GM18502 (cell line): Measurements from ENCODE around the gene SKAP1.
"Not testable (repeated sequence)": the region's sequence is repeated elsewhere in the genome, so short reads cannot be mapped to it uniquely, and the experiment has no call there.

Source experiments
- ATAC-seq: cut with Tn5 transposase; IDR thresholded peaks from one replicate; pipeline ENCODE4 v1.9.1; 2021; ENCODE audit warnings: mild to moderate bottlenecking; ENCODE audit not compliant: unreplicated experiment, poor library complexity

SKAP1 gene

DNA sequence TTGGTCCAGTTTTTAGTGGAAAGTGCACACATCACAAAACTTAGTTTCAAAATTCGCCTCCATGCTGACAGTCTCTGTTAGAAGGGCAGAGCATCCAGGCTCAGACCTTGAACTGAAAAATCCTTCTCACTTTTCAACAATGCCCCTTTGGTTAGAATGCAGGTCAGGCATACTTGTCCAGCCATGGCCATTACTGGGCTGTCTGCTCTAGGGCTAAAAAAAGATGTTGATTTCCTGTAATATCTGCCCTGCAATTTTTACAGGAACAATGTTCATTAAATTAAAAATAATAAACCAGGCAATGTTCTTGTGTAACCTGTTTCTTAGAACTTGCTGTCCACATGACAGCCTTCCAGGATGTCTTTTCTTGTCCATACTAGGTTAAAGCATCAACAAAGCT is 200.1 kb downstream of the SKAP1 start:
- ATAC-seq: no peak

DNA sequence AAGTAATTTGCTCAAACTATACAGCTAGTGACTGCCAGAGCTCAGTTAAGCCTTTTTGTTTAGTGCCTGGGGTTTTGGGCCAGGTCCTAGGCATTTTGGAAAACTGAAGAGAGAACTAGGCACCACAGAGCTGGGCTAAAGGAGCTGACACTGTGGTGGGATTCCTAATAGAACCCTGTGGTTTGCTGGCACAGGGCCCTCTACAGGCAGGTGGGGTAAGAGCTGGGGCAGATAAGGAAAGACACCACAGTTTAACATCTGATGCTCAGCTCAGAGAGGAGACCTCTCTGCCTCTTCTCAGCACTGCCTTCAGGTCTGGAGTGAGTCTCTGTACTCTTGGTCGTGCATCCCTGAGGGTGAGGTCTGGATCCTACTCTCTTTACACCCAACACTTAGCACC is 201.3 kb downstream of the SKAP1 start:
- ATAC-seq: no peak

DNA sequence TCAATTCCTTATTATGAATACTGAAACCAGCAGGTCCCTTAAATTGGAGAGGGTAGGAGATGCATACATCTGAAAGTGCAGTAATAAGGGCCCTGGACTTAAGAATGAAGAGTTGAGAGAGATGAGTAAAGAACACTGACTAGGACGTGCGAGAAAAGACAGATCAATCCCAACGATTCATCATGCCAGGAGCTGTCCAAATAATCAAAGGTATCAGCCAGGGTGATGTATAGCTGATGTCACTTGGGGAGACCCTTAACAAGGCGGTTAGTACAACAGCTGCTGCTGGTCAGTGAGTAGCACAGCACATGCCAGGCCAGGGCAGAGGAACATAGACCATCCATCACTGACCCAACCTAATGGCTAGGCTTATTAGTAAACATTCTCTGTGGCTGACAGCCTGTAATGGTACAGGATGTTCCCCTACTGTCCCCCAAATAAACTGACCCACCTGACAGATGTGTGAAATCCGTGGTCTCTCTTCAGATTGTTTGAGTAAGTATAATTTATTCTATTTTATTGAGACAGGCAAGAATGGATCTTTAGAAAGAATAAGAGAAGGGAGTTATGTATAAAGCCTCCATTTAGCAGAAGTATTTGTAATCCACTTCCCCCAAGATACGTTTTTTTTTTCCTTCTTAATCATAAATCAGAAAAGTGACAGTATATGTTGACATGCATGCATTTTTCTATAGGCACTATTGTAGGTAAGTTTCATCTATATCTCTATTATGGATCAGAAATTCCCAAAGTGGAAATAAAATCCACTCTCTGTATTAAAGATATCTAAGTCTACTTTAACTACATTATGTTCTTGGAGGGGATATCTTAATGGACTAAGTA is 204.1 kb downstream of the SKAP1 start:
- no peak for ATAC-seq

DNA sequence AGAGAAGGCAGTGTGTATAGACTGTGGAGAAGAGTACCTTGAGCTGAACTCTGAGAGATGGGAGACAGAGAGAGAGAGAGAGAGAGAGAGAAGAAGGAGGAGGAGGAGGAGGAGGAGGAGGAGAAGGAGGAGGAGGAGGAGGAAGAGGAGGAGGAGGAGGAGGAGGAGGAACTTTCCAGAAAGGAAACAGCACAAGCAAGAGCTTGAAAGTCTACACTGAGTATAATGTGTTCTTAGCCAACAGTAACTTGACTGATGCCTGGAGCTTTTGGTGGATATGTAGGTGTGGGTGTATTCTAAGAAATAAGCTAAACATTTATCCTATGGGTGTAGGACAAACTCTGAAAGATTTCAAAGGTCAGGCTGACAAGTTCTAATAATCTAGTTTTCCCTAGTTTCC is 206.1 kb downstream of the SKAP1 start:
- no peak for ATAC-seq

DNA sequence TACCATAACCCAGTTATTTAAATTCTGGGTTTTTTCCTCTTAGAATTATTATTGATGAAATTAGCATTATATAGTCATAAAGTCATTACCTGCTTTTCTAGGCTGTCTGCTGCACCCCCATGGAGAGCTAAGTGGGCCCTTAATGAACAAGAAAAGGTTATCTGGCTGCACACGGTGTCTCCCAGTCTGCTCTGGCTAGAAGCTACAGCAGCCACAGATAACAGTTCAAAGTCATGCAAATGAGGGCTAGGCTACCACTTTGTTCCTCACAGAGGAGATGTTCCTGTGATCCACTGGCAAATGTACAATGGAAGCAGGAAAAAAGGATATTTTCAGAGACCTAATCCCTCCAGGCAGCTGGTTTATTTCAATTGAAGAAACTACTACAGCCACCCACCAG is 210.4 kb downstream of the SKAP1 start:
- no peak for ATAC-seq

DNA sequence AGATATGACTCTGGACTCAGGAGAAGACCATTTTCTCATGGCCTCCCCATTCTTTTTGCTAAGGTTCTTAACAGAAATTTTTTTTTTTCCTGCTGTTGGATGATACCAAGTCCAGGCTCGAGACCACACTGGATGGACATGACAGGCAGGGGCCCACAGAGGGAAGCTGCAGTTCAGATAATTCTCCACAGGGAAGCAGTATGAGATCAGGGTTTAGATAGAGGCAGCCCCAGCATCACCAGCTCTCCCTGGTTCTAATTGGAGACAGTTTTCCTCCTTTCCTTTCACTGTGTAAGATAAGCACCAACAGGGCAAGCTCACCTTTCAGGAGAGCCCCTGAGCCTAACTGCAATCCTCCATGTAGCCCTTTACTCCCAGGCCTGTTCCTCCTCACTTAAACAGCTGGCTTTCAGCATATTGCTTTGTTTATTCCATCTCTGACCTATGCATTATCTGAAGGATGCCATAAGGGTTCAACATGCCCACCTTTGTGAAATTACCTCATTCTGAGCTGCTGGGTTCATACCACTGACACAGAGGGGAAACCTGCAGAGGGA is 214.4 kb downstream of the SKAP1 start:
- no peak for ATAC-seq

DNA sequence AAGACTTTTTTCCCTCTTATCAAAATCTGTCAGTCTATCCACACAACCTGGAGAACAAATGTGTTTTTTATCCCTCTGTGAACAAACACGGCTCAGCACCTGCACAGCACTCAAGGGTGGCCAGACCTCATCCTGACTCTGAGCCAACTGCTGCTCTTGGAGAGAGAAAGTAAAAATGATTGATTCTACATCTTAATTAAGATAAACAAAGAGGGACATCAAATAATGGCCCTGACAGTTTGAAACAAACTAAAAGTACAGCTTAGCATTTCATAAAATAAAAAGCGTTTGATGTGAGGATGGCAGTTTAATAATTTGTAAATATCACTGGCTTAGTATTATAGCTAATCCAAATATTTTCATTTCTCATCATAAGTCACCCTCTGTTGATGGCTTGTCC is 216.2 kb downstream of the SKAP1 start:
- no peak for ATAC-seq

DNA sequence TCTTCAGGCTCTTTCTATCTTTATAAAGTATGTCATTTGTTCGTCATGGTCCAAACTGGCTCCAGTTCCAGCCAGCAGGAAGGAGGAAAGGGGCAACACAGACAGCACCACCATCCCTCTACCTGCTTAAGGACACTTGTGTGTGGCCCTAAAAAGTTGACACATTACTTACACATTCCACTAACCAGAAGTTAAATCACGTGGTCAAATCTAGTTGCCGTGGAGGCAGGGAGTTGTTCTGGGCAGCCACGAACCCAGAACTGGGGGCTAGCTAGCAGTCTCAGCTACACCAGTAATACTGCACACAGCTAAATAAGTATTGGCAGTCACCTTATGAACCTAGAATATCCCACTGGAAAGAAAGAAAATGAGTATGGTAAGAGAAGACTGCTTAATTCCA is 218.2 kb downstream of the SKAP1 start:
- ATAC-seq: no peak

DNA sequence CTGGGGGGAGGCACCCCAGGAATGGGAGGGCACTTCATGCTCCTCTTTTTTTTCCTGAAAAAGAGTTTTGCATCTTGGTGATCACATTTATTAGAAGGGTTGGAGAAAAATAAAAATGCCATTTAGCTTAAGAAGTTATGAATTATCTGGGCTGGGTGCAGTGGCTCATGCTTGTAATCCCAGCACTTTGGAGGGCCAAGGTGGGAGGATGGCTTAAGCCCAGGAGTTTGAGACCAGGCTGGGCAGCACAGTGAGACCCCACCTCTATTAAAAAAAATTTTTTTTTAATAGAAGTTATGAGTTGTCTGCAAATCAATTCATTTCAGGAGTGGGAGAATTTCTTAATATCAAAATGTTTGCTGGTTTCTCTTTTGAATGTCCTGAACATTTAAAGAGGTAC is 219.0 kb downstream of the SKAP1 start:
- ATAC-seq: no peak

DNA sequence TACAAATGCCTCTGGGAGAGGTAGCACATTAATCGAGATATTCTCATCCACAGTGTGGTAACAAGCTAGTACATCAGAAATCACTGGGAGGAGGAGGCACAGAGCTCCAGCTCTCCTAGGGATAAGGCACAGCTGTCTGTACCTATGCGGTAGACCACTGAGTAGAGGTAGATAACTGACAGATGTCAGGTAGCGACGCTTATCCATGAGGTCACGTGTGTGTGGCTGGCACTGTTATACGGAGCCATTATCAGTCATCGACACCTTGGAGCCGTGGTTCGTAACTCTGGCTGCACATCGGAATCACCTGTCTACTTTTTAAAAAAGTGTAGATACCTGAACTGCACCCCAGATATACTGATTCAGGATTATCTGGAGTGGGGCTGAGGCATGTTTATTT is 220.0 kb downstream of the SKAP1 start:
- ATAC-seq: no peak

DNA sequence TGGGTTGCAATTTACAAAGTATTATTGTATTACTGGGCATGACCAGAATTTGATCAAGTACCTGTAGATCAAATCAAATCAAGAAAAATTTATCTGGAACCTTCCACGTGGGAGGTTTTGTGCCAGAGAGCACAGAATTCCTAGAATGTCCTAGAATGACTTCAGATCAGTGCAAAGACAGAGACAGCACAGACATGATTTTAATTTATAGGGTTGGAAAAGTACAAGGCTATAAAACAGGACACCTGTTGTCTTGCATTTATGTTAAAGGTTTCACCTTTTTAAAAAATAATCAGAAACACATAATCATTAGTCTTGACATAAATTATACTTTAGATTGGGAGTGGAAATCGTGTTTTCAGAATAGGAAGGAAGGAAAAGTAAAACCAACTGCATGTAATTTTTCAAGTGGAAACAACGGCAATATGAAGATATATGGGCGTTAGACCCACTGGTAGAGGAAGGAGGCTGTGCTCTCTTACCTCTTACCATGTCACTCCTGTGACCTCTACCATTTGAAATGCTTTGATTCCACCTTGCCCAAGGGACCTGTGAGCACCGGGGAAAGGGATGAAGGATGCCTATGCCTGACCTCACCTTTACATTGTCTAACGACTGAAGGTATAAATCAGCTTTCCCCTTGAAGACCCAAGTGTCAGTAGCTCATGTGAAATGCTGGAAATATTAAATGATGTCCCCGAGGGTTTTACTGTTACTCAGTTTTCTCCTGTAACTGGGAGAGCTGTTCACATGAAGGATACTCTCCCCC is 222.1 kb downstream of the SKAP1 start:
- no peak for ATAC-seq

DNA sequence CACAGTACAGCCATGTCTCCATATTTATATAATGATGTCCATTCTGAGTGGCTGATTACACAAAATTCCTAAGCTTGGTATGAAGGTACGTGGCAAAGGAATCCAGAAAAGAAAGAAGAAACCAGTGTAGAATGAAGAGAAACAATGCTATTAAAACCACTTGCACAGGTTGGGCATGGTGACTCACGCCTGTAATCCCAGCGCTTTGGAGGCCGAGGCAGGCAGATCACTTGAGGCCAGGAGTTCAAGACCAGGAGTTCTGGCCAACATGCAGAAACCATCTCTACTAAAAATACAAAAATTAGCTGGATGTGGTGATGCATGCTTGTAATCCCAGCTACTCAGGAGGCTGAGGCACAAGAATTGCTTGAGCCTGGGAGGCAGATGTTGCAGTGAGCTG is 223.0 kb downstream of the SKAP1 start:
- ATAC-seq: not testable (repeated sequence)

DNA sequence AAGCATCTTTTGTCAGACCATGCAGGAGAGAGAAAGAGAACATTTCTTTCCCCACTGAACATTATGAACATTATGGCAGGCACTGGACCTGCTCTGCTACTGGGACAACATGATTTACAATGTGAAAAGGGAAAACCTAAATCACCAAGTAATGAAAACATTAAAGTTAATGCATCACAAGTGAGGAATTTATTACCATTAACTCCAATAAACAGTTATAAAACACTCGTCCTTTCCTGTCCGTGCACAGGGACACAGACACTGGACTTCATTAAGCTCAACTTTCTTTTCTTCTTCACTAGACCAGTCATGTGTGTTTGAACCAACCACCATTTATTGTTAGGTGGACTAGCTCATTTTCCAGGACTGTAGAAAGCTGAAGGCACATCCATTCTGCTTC is 227.1 kb downstream of the SKAP1 start:
- no peak for ATAC-seq

DNA sequence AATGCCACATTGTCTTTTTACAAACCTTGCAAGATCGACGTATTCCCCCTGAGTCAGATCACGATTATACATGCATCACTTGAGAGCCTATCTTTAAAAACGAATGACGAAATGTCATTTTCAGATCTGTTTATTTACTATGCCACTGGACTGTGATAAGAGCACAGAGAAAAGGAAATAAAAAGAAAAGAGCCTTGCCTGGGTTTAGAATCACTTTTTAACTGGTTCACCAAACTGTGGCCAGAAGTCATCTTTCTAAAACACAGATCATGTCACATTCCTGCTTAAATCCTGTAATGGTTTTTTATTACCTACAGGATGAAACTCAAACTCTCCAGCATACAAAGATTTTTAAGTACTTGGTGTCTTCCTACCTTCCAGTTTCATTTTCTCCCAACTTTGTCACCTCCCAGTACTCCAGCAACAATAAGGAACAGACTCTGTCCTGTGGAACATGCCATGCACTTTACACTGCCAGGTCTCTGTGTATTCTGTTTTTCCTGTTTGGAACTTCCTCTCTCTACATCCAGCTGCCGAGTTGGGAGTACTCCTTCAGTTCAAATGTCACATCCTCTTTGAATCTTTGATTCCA is 231.0 kb downstream of the SKAP1 start:
- no peak for ATAC-seq

DNA sequence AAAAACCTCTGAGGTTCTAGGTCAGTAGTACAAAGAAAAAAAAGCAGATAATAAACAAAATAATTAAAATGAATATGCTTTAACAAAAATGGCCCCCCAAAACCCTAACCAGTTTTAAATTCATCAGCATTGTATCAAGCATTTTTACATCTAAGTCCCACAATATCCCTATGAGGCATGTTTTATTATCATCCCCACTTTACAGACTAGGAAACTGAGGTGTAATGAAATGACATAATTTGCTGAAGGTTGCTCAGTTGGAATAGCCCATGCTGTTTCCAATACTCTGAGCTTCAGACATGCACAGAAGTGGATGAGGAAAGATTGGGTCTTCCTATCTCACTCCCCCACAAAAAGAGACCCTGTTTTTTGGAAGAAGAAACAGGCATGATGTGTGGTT is 234.1 kb downstream of the SKAP1 start:
- no peak for ATAC-seq

DNA sequence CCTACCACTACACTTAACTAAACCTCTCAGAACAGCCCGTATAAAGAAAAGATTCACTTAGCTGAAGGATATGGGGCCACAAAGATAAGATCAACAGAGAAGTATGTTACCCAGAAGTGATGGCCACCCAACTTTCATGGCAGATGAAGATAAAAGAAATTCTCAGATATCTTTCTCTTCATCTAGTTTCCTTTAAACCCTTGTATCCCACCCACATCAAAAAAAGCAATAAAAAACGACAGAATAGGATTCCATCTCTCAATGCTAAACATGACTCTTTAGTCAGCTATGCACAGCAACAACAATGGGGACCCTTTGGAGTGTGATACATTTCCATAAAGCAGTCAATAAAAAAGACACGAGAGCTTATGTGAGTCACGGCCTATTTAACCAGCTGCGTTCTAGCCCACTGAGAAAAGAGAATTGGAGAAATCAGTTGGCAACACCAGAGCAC is 235.9 kb downstream of the SKAP1 start:
- ATAC-seq: no peak

DNA sequence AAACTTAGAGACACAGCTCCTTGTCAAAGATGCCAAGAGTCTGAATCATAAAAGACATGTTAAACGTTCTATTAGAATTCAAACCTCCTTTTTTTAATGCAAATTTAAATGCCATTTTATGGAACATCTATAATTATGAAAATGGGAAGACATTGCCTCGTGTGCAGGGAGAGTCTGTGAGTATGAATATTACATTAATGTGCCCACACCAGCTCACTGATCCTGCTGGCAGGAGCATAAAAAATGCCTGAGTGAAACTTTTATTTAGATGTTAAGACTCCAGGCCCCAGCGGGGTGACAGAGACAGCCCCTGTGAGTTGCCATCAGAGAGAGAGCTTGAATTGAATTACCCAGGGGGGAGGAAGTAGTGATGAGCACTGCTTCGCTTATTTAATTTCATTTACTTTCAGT is 237.7 kb downstream of the SKAP1 start:
- no peak for ATAC-seq

DNA sequence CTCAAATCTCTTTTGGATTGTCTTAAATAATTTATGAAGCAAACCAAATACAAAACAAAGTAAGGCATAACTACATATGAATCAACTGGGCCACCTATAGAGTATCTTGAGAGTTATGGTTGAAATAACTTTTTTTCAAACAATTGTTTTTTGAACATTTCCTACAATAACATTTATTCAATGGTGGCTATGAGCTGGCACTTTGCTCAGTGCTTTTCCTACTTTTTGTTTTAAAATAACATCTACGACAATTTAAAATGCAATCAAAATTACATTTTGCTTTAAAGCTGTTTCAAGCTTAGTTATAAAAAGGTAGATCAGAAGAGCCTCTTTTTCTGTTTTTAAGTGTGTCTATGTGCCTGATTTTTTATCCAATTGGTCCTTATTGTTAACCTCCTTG is 238.7 kb downstream of the SKAP1 start:
- ATAC-seq: no peak

DNA sequence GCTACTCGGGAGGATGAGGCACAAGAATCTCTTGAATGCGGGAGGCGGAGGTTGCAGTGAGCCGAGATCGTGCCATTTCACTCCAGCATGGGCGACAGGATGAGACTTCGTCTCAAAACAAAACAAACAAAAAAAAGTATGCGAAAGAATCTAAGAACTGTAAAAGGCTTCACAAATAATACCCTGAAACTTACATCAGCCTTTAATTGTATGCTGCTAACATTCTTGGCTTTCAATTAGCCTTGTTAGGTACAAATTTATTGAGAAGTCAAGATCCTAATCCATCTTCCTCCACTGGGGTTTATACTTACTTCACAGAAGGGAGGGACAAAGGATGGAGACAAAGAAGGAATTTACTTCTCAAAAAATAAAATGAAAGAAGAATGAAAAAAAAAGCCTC is 239.1 kb downstream of the SKAP1 start:
- ATAC-seq: no peak

DNA sequence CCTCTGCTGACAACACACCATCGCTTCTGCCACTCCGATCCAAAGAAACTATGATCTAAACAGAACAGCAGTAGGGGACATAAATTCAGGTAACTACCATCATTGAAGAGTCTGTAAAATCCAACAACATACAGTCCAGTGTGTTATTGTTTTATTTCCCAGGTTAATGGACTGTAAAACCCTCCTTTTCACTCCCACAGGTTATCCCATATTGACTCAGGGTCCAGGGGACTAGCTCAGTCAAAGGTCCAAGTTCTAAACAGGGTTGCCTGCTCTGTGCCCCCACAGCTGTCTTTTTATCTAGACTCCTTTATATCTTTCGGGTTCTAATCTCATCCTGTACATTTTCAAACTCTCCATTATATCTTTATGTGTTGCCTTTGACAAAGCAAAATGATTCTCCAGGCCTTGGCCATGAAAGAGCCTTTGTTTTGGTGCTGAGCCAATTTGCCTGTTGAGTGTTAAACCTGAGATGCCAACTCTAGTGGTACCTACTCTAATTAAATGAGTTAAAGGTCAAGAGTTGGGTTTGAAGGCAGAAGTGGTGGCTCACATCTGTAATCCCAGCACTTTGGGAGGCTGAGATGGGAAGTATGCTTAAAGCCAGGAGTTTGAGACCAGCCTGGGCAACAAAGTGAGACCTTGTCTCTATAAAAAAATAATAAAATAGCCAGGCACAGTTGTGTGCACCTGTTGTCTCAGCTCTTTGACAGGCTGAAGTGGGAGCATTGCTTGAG is 242.0 kb downstream of the SKAP1 start:
- no peak for ATAC-seq
